ENCODE results near the gene NLGN1. TPM values are rescaled to one million over a fixed set of nuclear protein-coding genes. Genes with fewer than 3 reads are reported as not detected.

The NLGN1 gene
- 10 to 100 TPM; 66.9 to 77.4 TPM for total RNA-seq

GRCh38 chr3:173397161-173398110 lies at the start of gene NLGN1:
Gene NLGN1 (plus strand): TSS chr3:173397744.

Small RNAs within 50 kb of the gene (small RNA-seq; reads per million reads assigned to genes)
- 0 reads per million in 2 donors for gene RN7SKP234

Measured in melanocyte of skin (primary cell).